ENCODE measurements around the gene CHRD. TPM values are rescaled to one million over a fixed set of nuclear protein-coding genes. Genes with fewer than 3 reads are reported as not detected.

CHRD gene
- total and polyA plus RNA-seq, 10 of the 15 experiments (the other 5 are each of a cell fraction or from before 2014, with no cell fraction given): not detected

GRCh38 chr3:184375747-184376461 lies 4.0 kb upstream of the CHRD start (continued):
- no peak for TF ChIP-seq ZNF592 (IDR thresholded peaks at IDR 0.05)
- no peak for TF ChIP-seq ZBTB33 (IDR thresholded peaks at IDR 0.05)
- TF ChIP-seq IKZF1 (conservative IDR thresholded peaks at IDR 0.05): no peak
- no peak for TF ChIP-seq USF1 (IDR thresholded peaks at IDR 0.05; ENCODE audit: borderline replicate concordance, extremely low read length, insufficient read depth, low read depth, low read length)

All from GM12878 (cell line).